ENCODE results near the gene CCDC92.

CCDC92 gene

DNA sequence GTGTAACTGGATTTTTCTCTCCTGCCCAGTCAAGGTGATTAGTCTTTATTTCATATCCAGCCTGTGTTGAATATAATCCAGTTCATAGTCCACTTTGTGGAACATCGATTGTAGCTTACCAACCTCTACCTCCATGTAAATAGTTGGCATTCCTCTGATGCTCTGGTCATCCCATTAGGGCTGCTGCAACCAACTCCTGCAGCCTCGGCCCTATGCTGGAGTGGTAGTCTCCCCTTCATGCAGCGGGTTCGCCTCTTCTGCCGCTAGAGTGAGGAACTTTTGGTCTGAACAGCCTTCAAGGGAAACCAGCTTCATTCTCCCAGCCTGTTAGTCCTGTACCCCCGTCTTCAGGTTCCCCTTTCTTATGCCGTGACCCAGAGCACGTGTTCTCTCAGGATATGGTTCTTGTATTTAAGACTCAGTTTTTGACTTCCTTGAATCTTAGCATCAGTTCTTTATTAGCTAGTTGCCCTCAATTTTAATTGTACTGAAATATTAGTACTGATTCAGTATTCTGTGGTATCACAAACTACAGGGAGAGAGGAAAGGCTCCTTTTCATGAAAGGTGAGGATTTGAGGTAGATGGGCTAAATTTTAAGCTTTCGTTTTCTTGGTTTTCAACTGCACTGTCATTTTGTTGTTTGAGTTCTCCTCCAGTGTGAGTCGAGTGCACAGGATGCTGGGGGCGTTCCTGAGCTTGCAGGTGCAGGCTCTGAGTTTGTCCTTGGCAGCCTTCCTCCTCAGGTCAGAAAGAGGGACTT is 33.6 kb upstream of the CCDC92 start:
- Histone ChIP-seq H3K79me1 (ENCODE audit: low read length) (peaks cover 9% of the 10 kb centered on the region), H3K27me3 (ENCODE audit: insufficient read depth, low read length, poor library complexity) (no peaks in the 10 kb centered on the region), H2BK120ac (ENCODE audit: low read depth, low read length) (no peak overlapping the region), H2BK5ac (ENCODE audit: low read length) (no peak overlapping the region), H3K4me3 (ENCODE audit: low read length) (no peak overlapping the region), H3K4me1 (ENCODE audit: control insufficient read depth, low read depth, low read length) (peaks cover 2% of the 10 kb centered on the region), H3K36me3 (ENCODE audit: control insufficient read depth, insufficient read depth, low read length) (no peaks in the 10 kb centered on the region), H2BK15ac (replicated peaks; ENCODE audit: low read depth) (no peak overlapping the region), H2AK5ac (ENCODE audit: low read length) (no peak overlapping the region), H3K79me2 (ENCODE audit: control insufficient read depth, insufficient read depth, low read length) (no peaks in the 10 kb centered on the region), H3K56ac (ENCODE audit: low read length) (no peak overlapping the region), H4K8ac (ENCODE audit: low read depth, low read length) (no peak overlapping the region), H4K5ac (ENCODE audit: low read length) (no peak overlapping the region), H3K4ac (ENCODE audit: low read depth, low read length) (no peak overlapping the region), H3K9ac (ENCODE audit: low read length) (no peak overlapping the region), H3K27ac (ENCODE audit: low read depth, low read length) (no peak overlapping the region), H3K23ac (ENCODE audit: low read length) (no peak overlapping the region), H3K4me2 (ENCODE audit: low read length) (no peak overlapping the region), H3K18ac (ENCODE audit: low read length) (no peak overlapping the region)
- DNase-seq: no peak
- no CpG with 5 or more reads among the region's 11 CpGs for WGBS (ENCODE audit: extremely low coverage, insufficient coverage, low lambda C conversion rate)

DNA sequence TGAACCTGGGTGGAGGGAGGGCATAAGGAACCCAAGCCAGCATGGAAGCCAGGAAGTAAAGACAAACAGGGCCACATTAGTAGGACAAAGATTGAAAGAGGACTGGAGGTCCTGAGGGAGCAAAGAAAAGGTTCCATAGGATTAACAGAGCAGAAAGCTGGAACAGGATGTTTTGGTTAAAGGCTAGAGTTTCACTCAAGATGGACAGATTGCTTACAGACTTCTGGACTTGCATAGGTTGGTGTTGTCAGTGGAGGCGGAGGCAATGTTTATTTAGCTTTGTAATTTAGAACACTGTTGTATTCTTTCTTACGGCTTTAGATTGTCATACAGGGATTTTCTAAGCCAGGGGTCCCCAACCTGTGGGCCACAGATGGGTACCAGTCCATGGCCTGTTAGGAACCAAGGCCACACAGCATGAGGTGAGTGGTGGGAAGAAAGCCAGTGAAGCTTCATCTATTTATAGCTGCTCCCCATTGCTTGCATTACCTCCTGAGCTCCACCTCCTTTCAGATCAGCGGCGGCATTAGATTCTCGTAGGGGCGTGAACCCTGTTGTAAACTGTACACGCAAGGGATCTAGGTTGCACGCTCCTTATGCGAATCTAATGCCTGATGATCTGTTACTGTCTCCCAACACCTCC is 31.7 kb upstream of the CCDC92 start:
- Histone ChIP-seq H3K23ac (ENCODE audit: low read length) (no peak overlapping the region), H3K4me2 (ENCODE audit: low read length) (no peak overlapping the region), H2AK5ac (ENCODE audit: low read length) (no peak overlapping the region), H3K9ac (ENCODE audit: low read length) (no peak overlapping the region), H2BK5ac (ENCODE audit: low read length) (no peak overlapping the region), H3K27ac (ENCODE audit: low read depth, low read length) (no peak overlapping the region), H2BK15ac (replicated peaks; ENCODE audit: low read depth) (no peak overlapping the region), H3K4ac (ENCODE audit: low read depth, low read length) (no peak overlapping the region), H3K56ac (ENCODE audit: low read length) (no peak overlapping the region), H3K79me1 (ENCODE audit: low read length) (peaks cover 20% of the 10 kb centered on the region), H4K8ac (ENCODE audit: low read depth, low read length) (no peak overlapping the region), H2BK120ac (ENCODE audit: low read depth, low read length) (no peak overlapping the region), H3K27me3 (ENCODE audit: insufficient read depth, low read length, poor library complexity) (no peaks in the 10 kb centered on the region), H3K79me2 (ENCODE audit: control insufficient read depth, insufficient read depth, low read length) (peaks cover 1% of the 10 kb centered on the region), H4K5ac (ENCODE audit: low read length) (no peak overlapping the region), H3K36me3 (ENCODE audit: control insufficient read depth, insufficient read depth, low read length) (no peaks in the 10 kb centered on the region), H3K4me1 (ENCODE audit: control insufficient read depth, low read depth, low read length) (peaks cover 2% of the 10 kb centered on the region), H3K4me3 (ENCODE audit: low read length) (no peak overlapping the region), H3K18ac (ENCODE audit: low read length) (no peak overlapping the region)
- DNase-seq: no peak
- no CpG with 5 or more reads among the region's 9 CpGs for WGBS (ENCODE audit: extremely low coverage, insufficient coverage, low lambda C conversion rate)

DNA sequence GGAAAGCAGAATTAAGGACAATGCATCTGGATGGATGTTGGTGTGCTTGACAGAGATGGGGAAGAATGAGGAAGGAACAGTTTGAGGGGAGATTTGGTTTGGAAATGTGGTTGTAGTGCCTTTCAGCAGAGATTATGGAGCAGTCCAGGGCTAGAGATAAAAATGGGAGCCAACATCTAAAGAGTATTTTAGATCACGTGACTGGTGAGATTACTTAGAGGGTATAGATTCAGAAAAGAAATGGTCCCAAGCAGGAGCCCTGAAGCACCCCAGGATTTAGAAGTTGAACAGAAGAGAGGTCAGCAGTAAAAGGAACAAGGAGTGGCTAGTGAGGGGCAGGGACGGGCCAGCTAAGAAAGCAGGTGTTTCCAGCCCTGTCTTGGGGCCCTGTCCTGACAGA is 30.0 kb upstream of the CCDC92 start:
- H3K4ac ChIP-seq (ENCODE audit: low read depth, low read length): no peak overlapping the region
- H2BK120ac ChIP-seq (ENCODE audit: low read depth, low read length): no peak overlapping the region
- no peaks in the 10 kb centered on the region for H3K27me3 ChIP-seq (ENCODE audit: insufficient read depth, low read length, poor library complexity)
- no peak for DNase-seq
- no peak overlapping the region for H3K4me2 ChIP-seq (ENCODE audit: low read length)
- H4K5ac ChIP-seq (ENCODE audit: low read length): no peak overlapping the region
- no peak overlapping the region for H3K18ac ChIP-seq (ENCODE audit: low read length)
- H3K79me2 ChIP-seq (ENCODE audit: control insufficient read depth, insufficient read depth, low read length): peaks cover 3% of the 10 kb centered on the region
- no peak overlapping the region for H2BK5ac ChIP-seq (ENCODE audit: low read length)
- no peak overlapping the region for H3K27ac ChIP-seq (ENCODE audit: low read depth, low read length)
- H3K9ac ChIP-seq (ENCODE audit: low read length): no peak overlapping the region
- no peak overlapping the region for H3K23ac ChIP-seq (ENCODE audit: low read length)
- no peak overlapping the region for H4K8ac ChIP-seq (ENCODE audit: low read depth, low read length)
- H2AK5ac ChIP-seq (ENCODE audit: low read length): no peak overlapping the region
- H3K4me1 ChIP-seq (ENCODE audit: control insufficient read depth, low read depth, low read length): peaks cover 7% of the 10 kb centered on the region
- H3K36me3 ChIP-seq (ENCODE audit: control insufficient read depth, insufficient read depth, low read length): no peaks in the 10 kb centered on the region
- H3K56ac ChIP-seq (ENCODE audit: low read length): no peak overlapping the region
- peaks cover 26% of the 10 kb centered on the region for H3K79me1 ChIP-seq (ENCODE audit: low read length)
- no peak overlapping the region for H2BK15ac ChIP-seq (replicated peaks; ENCODE audit: low read depth)
- H3K4me3 ChIP-seq (ENCODE audit: low read length): no peak overlapping the region
- WGBS (ENCODE audit: extremely low coverage, insufficient coverage, low lambda C conversion rate): no CpG with 5 or more reads among the region's 2 CpGs

DNA sequence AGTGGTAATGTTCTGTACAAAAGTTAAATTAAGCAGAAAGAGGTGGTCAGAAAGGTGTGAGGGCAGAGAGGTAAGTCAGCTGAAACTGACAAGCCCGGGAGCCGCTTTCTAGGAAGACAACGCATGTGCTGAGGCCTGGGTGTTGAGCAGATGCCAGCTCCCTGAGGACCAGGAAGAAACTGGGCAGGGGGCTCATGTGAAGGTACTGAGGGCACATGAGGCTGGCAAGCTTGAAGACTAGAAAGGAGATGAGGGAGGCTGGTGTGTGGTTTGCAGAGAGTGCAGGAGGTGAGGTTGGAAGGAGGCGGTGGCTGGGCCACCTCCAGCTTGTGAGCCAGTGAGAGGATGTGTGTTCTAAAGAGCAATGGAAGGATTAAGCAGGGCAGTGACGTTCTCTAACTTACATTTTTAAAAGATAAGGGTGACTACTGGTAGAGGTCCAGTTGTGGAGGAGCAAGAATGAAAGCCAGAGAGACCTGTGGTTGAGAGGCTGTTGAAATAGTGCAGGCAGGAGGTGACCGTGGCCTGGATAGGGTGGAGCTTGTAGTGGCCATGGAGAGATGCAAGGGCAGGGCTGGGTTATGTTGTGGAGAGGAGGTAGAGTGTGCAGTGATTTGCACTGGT is 29.5 kb upstream of the CCDC92 start:
- WGBS (ENCODE audit: extremely low coverage, insufficient coverage, low lambda C conversion rate): no CpG with 5 or more reads among the region's 6 CpGs
- H3K18ac ChIP-seq (ENCODE audit: low read length): no peak overlapping the region
- no peak overlapping the region for H4K5ac ChIP-seq (ENCODE audit: low read length)
- no peaks in the 10 kb centered on the region for H3K27me3 ChIP-seq (ENCODE audit: insufficient read depth, low read length, poor library complexity)
- peaks cover 27% of the 10 kb centered on the region for H3K79me1 ChIP-seq (ENCODE audit: low read length)
- no peak overlapping the region for H3K56ac ChIP-seq (ENCODE audit: low read length)
- H3K23ac ChIP-seq (ENCODE audit: low read length): no peak overlapping the region
- no peak overlapping the region for H2BK120ac ChIP-seq (ENCODE audit: low read depth, low read length)
- no peak overlapping the region for H4K8ac ChIP-seq (ENCODE audit: low read depth, low read length)
- peaks cover 4% of the 10 kb centered on the region for H3K79me2 ChIP-seq (ENCODE audit: control insufficient read depth, insufficient read depth, low read length)
- H2BK5ac ChIP-seq (ENCODE audit: low read length): no peak overlapping the region
- DNase-seq: no peak
- H3K27ac ChIP-seq (ENCODE audit: low read depth, low read length): no peak overlapping the region
- H2AK5ac ChIP-seq (ENCODE audit: low read length): no peak overlapping the region
- H3K36me3 ChIP-seq (ENCODE audit: control insufficient read depth, insufficient read depth, low read length): no peaks in the 10 kb centered on the region
- no peak overlapping the region for H3K9ac ChIP-seq (ENCODE audit: low read length)
- no peak overlapping the region for H2BK15ac ChIP-seq (replicated peaks; ENCODE audit: low read depth)
- H3K4me3 ChIP-seq (ENCODE audit: low read length): no peak overlapping the region
- H3K4me1 ChIP-seq (ENCODE audit: control insufficient read depth, low read depth, low read length): peaks cover 8% of the 10 kb centered on the region
- no peak overlapping the region for H3K4ac ChIP-seq (ENCODE audit: low read depth, low read length)
- no peak overlapping the region for H3K4me2 ChIP-seq (ENCODE audit: low read length)

DNA sequence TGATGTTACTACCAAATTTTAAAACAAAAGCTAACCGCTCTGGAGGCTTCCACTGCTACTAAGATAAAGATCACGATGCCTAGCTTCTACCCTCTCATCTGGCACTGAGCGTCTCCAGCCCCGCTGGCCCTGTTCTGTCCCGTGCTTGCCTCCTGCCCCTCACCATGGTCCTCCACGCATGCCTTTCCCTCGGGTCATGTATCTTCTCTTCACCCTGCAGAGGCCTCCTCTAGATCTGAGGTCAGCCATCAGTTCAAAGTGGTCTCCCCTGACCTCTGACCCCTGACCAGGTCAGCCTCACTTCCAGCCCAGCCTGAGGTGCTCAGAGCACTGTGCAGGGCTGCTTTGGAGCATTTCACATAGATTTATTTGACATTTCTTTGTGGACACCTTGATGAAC is 28.7 kb upstream of the CCDC92 start:
- Histone ChIP-seq H3K27ac (ENCODE audit: low read depth, low read length) (no peak overlapping the region), H2AK5ac (ENCODE audit: low read length) (no peak overlapping the region), H4K5ac (ENCODE audit: low read length) (no peak overlapping the region), H2BK120ac (ENCODE audit: low read depth, low read length) (no peak overlapping the region), H3K4ac (ENCODE audit: low read depth, low read length) (no peak overlapping the region), H2BK15ac (replicated peaks; ENCODE audit: low read depth) (no peak overlapping the region), H3K23ac (ENCODE audit: low read length) (no peak overlapping the region), H3K79me1 (ENCODE audit: low read length) (peaks cover 29% of the 10 kb centered on the region), H3K4me3 (ENCODE audit: low read length) (no peak overlapping the region), H3K4me1 (ENCODE audit: control insufficient read depth, low read depth, low read length) (peaks cover 11% of the 10 kb centered on the region), H3K4me2 (ENCODE audit: low read length) (no peak overlapping the region), H4K8ac (ENCODE audit: low read depth, low read length) (no peak overlapping the region), H3K36me3 (ENCODE audit: control insufficient read depth, insufficient read depth, low read length) (no peaks in the 10 kb centered on the region), H3K79me2 (ENCODE audit: control insufficient read depth, insufficient read depth, low read length) (peaks cover 4% of the 10 kb centered on the region), H3K18ac (ENCODE audit: low read length) (no peak overlapping the region), H3K27me3 (ENCODE audit: insufficient read depth, low read length, poor library complexity) (no peaks in the 10 kb centered on the region), H3K9ac (ENCODE audit: low read length) (no peak overlapping the region), H3K56ac (ENCODE audit: low read length) (no peak overlapping the region), H2BK5ac (ENCODE audit: low read length) (no peak overlapping the region)
- DNase-seq: no peak
- no CpG with 5 or more reads among the region's 7 CpGs for WGBS (ENCODE audit: extremely low coverage, insufficient coverage, low lambda C conversion rate)

All from mesendoderm (in vitro differentiated cells).